C4-2B (cell line): Measurements from ENCODE around the gene ARMH1.
A peak's percentile ranks its signal among the peaks of the same experiment; 100 is the strongest.

Experiments used
- H3K27ac ChIP-seq: fragments of 450-650 bp; 2 replicates; pipeline ENCODE4 v1.5.1; 2017
- ZFX ChIP-seq: fragments of 450-650 bp; IDR thresholded peaks from 2 replicates; pipeline ENCODE4 v1.6.1; 2017
- TF ChIP-seq, protein P1 (sequence below): fragments of 450-650 bp; conservative IDR thresholded peaks from 2 replicates; pipeline ENCODE4 v1.5.1; 2017; ENCODE audit warnings: mild to moderate bottlenecking

Gene ARMH1

DNA sequence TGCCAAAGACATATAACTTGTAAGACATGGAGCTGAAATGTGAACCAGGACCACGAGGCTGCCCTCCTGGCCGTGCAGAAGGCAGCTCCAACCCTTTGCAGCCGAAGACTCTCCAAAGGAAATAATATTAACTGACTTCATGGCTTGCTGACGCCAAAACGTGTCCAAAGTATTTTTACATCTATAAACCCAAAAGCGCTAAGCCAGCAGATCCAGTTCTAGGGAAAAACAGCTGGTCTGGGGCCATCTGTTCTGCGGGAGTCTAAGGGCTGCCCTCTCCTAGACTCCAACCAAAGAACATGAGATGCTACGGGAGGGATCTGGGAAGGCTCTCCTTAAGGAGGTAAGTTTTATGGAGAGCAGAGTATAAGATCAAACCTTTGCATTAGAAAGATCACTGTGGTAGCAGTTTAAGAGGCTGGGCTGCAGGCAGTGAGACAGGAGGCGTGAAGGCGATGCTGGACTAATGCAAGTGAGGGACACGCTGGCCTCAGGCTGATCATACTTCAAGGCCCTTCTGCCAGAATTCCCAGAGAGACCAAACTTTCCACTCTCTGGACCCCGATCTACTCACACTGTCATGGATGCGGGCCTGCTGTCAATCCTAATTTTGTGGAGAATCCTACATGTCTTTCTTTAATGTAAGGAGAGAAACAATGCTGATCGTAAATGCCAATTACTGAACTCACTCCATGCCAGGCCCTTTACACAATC, 1.4 kb upstream of the ARMH1 start:
- H3K27ac ChIP-seq: peak overlapping the region; percentile 70
- TF ChIP-seq, protein P1, sequence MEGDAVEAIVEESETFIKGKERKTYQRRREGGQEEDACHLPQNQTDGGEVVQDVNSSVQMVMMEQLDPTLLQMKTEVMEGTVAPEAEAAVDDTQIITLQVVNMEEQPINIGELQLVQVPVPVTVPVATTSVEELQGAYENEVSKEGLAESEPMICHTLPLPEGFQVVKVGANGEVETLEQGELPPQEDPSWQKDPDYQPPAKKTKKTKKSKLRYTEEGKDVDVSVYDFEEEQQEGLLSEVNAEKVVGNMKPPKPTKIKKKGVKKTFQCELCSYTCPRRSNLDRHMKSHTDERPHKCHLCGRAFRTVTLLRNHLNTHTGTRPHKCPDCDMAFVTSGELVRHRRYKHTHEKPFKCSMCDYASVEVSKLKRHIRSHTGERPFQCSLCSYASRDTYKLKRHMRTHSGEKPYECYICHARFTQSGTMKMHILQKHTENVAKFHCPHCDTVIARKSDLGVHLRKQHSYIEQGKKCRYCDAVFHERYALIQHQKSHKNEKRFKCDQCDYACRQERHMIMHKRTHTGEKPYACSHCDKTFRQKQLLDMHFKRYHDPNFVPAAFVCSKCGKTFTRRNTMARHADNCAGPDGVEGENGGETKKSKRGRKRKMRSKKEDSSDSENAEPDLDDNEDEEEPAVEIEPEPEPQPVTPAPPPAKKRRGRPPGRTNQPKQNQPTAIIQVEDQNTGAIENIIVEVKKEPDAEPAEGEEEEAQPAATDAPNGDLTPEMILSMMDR: no peak
- TF ChIP-seq ZFX: no peak

DNA sequence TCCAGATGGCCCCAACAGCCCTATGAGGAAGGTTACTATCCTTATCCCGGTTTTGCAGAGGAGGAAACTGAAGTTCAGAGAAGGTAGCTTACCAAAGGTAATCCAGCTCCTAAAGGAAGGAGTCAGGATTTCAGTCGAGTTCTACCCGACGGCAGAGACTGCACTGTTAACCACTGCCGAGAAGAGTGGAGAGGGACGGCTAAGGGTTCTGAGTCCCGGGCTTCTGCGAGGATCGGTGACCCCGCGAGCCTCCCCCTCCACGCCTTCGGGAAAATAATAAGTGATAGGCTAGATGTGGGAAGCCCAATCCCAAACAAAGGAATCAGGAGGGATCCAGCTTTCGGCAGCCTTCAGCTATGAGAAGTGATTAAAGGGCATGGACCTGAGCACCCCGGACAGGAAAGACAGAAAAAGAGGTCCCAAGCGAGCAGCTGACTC, 820 bp upstream of the ARMH1 start:
- peak overlapping the region; percentile 70 for H3K27ac ChIP-seq
- no peak for TF ChIP-seq ZFX
- TF ChIP-seq, protein P1: no peak

DNA sequence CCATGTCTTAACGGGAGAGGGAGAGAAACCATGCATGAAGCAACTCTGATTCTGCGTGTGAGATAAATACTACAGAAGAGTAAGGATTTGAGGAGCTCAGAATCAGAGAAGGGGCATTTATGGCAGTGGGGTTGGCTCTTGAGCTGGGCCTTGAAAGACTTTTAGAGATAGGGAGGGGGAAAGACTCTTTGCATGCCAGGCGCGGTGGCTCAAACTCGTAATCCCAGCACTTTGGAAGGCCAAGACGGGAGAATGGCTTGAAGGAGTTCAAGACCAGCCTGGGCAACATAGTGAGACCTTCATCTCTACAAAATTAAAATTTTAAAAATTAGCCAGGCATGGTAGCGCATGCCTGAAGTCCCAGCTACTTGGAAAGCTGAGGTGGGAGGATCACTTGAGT, 672 bp downstream of the ARMH1 start:
- no peak for TF ChIP-seq ZFX
- TF ChIP-seq, protein P1: no peak

DNA sequence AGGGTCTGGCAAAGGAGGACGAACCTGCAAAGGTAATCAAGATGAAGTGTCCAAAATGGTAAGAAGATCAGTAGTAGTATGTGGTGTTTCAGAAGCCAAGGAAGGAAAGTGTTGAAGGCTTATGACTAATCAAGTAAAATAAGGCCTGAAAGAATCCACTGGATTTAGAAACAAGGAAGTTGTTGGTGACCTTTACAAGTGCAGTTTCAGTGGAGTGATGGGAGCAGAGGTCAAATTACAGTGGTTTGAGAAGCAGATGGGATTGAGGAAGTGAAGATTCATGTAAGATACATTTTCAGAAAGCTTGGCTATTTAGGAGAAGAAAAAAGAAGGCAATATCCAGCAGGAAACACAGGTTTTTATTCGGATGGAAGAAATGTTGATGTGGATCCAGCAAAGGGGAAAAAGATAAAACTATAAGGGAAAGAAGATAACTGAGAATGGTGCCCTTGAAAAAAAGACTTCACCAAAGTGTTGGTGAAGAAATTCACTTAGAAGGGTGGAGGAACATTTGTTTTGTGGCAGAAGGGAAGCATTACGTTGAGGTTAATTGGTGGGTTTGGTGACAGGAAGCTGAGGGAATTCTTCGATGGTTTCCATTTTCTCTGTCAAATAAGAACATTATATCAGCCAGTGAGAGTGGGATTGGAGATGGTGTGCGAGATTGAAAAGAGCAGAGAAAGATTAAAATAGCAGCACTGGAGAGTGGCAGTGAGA, 2.1 kb downstream of the ARMH1 start:
- TF ChIP-seq, protein P1: no peak
- TF ChIP-seq ZFX: no peak
- peak overlapping the region; percentile 70; the same call in 1 of the 2 replicates for H3K27ac ChIP-seq

More for the DNA sequence above, 672 bp downstream of the ARMH1 start:
- H3K27ac ChIP-seq: peak overlapping the region; percentile 70

DNA sequence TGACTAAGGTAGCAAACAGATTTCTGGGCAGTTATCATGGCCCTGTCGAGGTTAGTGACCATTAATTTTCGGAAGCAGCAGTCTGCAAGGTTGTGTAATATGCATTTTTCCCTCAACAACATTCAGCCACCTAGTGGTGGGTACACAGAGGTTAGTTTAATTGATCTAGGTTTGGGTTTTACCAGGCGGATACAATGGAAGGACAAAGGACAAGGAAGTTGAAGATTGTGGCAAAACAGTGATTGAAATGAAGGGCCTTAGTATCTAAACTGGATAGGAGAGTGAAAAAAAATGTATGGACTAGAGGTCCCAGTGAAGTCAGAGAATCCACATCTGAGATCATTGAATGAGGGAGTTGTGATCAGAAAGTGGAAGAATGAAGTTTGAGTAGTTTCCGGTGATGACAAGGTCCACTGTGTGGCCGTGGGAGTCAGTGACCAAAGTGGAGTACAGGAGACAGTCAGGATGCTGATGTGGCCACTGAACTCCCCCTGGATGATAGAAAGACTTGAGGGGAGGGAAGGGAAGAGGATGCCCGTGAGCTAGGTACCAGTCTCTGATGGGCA, 2.8 kb downstream of the ARMH1 start:
- no peak overlapping the region for H3K27ac ChIP-seq
- TF ChIP-seq, protein P1: peak; percentile 72
- no peak for TF ChIP-seq ZFX

DNA sequence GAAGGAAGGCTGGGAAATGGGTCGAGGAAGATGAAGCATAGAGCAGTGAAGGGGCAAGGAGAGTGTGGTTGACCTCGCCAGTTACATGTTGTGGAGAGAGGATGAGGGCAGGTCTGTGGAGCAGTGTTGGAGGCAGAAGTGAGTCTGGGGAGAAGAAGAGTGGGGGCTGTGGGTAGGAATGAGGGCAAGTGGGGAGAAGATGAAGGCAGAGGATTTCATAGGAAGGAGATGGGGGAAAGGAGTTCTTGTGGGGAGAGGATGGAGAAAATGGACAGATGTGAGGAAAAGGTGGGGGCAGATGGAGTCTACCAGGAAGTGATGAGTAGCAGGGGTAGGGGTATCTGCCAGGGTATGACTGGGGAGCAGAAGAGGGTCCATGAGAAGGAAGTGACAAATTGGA, 3.6 kb downstream of the ARMH1 start:
- no peak for TF ChIP-seq ZFX
- TF ChIP-seq, protein P1: no peak
- no peak overlapping the region for H3K27ac ChIP-seq

DNA sequence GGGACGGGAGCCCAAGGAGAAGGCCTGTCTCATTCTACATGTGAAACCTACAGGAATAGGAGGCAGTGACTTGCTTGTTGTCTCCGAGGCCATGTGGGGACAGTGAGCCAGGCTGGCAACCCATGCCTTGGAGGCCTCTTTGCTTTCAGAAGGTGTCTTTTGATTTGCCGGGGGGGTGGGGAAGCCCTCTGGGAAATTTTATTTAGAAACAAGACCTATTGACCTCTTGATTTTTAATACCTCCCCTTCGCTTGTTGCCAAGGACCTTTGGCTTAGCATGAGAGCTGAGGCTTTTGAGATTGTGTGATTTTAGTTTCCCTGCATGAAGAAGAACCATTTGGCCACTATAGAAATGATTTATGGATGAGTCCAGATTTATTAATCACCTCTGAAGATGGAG, 4.1 kb downstream of the ARMH1 start:
- no peak overlapping the region for H3K27ac ChIP-seq
- TF ChIP-seq, protein P1: no peak
- TF ChIP-seq ZFX: no peak
